Kidney (tissue), 14 donors: Measurements from ENCODE around the gene PLOD1. TPM values are rescaled to one million over a fixed set of nuclear protein-coding genes. Genes with fewer than 3 reads are reported as not detected.

Experiments used
- DNase-seq, 5 donors: peaks; one replicate each; pipeline ENCODE4 v3.0.0-alpha.2; 2013 to 2020
- FAIRE-seq: peaks from 2 replicates; lab custom pipeline; 2012; peaks lifted over from hg19 to GRCh38; lab: Jason Lieb, UNC
- H3K27ac ChIP-seq, 2 donors: one replicate each; pipeline ENCODE4 v1.7.0; 2013; ENCODE audit warnings: low read depth in 2 of 2, low read length in 2 of 2, inconsistent platforms in 1 of 2
- H3K27me3 ChIP-seq: one replicate; pipeline ENCODE4 v1.7.1; 2013; ENCODE audit warnings: low read length, inconsistent platforms; ENCODE audit not compliant: control insufficient read depth, insufficient read depth
- H3K36me3 ChIP-seq, 3 donors: one replicate each; pipeline versions ENCODE4 v1.7.0 to v1.7.1; 2013; ENCODE audit warnings: low read length in 3 of 3, control low read depth in 1 of 3, inconsistent platforms in 1 of 3; ENCODE audit not compliant: insufficient read depth in 3 of 3, control insufficient read depth in 2 of 3
- H3K4me1 ChIP-seq, 3 donors: one replicate each; pipeline versions ENCODE4 v1.7.0 to v1.7.1; 2013; ENCODE audit warnings: low read length in 3 of 3, inconsistent platforms in 1 of 3, low read depth in 1 of 3; ENCODE audit not compliant: control insufficient read depth in 2 of 3, insufficient read depth in 2 of 3
- H3K4me3 ChIP-seq, 3 donors: one replicate each; pipeline versions ENCODE4 v1.7.0 to v1.8.1; 2013; ENCODE audit warnings: low read length in 3 of 3, control low read depth in 1 of 3, inconsistent platforms in 1 of 3
- H3K9ac ChIP-seq, 3 donors: one replicate each; pipeline versions ENCODE4 v1.7.0 to v1.7.1; 2013; ENCODE audit warnings: low read length in 3 of 3, control low read depth in 1 of 3, inconsistent platforms in 1 of 3
- H3K9me3 ChIP-seq, 3 donors: one replicate each; pipeline versions ENCODE4 v1.7.0 to v1.7.1; 2013; ENCODE audit warnings: low read length in 3 of 3, control low read depth in 1 of 3, inconsistent platforms in 1 of 3; ENCODE audit not compliant: control insufficient read depth in 2 of 3, insufficient read depth in 1 of 3
- intact Hi-C: fragments of 100-400 bp; cut with DNase I; formaldehyde crosslinking; loops from one replicate; pipeline ENCODE4 v1.11.1; 2022
- polyA plus RNA-seq: library from polyadenylated mRNA; stranded (reverse); fragments of 350-450 nt; fragmentation: Illumina TruSeq; extraction: RNeasy Lipid Tissue Mini Kit (QIAGEN cat#74804); gene quantifications from one replicate; pipeline ENCODE4 v1.2.3, GENCODE V29; 2014; ENCODE audit warnings: low read depth, low replicate concordance; ENCODE audit not compliant: insufficient read depth
- total RNA-seq: library from RNA; stranded (reverse); fragmentation: NEBNext Ultra II Directional; extraction: Animal tissue kit (Norgen Biotek cat#: 25700); gene quantifications from one replicate; pipeline ENCODE4 v1.2.1, GENCODE V29; 2021
- TF ChIP-seq, protein P1 (sequence below): IDR thresholded peaks from 3 replicates; pipeline ENCODE4 v1.5.1; 2012; ENCODE audit warnings: mild to moderate bottlenecking, moderate library complexity, borderline replicate concordance; ENCODE audit not compliant: insufficient read depth; ENCODE audit errors: extremely low read depth
- donor health status: control.
- donor health status: control.
- donor health status: control.
- donor health status: control.
- donor health status: control.
- donor health status: DM: yes; HTN: yes; CAD: no.
- donor health status: Normal renal cell carcinoma (clear cell type).

Gene PLOD1
- total and polyA plus RNA-seq, 2 donors from 2014 or later = 58.8 to 103 TPM

DNA sequence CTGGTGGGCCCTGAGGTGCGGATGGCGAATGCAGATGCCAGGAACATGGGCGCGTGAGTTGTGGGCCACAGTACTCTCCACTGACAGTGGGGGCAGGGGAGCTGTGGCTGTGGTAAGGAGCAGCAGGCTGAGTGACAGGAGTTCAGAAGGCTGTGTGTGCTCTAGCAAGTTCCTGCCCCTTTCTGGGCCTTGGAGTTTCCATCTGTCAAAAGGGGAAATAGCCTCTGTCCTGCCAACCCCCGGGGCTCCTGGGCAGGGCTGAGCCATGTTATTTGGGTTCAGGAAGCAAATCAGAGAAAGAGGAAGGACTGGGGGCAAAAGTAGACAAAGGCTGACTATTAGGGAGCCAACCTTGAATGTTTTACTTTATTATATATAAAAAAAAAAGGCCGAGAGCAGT is 26.2 kb downstream of the PLOD1 start:
- intact Hi-C loops = no loop called here
- no peak overlapping the region for H3K4me3 ChIP-seq
- no peak overlapping the region for H3K9ac ChIP-seq
- TF ChIP-seq, protein P1, sequence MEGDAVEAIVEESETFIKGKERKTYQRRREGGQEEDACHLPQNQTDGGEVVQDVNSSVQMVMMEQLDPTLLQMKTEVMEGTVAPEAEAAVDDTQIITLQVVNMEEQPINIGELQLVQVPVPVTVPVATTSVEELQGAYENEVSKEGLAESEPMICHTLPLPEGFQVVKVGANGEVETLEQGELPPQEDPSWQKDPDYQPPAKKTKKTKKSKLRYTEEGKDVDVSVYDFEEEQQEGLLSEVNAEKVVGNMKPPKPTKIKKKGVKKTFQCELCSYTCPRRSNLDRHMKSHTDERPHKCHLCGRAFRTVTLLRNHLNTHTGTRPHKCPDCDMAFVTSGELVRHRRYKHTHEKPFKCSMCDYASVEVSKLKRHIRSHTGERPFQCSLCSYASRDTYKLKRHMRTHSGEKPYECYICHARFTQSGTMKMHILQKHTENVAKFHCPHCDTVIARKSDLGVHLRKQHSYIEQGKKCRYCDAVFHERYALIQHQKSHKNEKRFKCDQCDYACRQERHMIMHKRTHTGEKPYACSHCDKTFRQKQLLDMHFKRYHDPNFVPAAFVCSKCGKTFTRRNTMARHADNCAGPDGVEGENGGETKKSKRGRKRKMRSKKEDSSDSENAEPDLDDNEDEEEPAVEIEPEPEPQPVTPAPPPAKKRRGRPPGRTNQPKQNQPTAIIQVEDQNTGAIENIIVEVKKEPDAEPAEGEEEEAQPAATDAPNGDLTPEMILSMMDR = no peak
- no peak for DNase-seq
- peaks cover 0 to 3% (median 0%) of the 10 kb centered on the region in 3 donors for H3K4me1 ChIP-seq
- peak overlapping the region; percentile 11 to 22 for H3K27ac ChIP-seq
- no peaks in the 10 kb centered on the region for H3K9me3 ChIP-seq
- no peaks in the 10 kb centered on the region for H3K27me3 ChIP-seq
- peaks cover 0 to 20% (median 18%) of the 10 kb centered on the region in 3 donors for H3K36me3 ChIP-seq
- no peak for FAIRE-seq

GRCh38 chr1:11961230-11961629 is 26.7 kb downstream of the PLOD1 start:
- Histone ChIP-seq H3K4me3 (no peak overlapping the region), H3K36me3 (peaks cover 0 to 25% (median 22%) of the 10 kb centered on the region in 3 donors), H3K9ac (no peak overlapping the region), H3K27ac (no peak overlapping the region), H3K27me3 (no peaks in the 10 kb centered on the region), H3K4me1 (peaks cover 0 to 3% (median 0%) of the 10 kb centered on the region in 3 donors), H3K9me3 (no peaks in the 10 kb centered on the region)
- no peak for FAIRE-seq
- TF ChIP-seq, protein P1 = no peak
- DNase-seq = peak in 3 of 5 donors; percentile 41 to 85 (median 84)
- intact Hi-C loops = no loop called here

- Histone ChIP-seq H3K4me3 (no peak overlapping the region), H3K4me1 (peaks cover 0 to 3% (median 0%) of the 10 kb centered on the region in 3 donors), H3K9ac (no peak overlapping the region), H3K9me3 (no peaks in the 10 kb centered on the region), H3K27ac (no peak overlapping the region), H3K36me3 (peaks cover 0 to 21% (median 15%) of the 10 kb centered on the region in 3 donors), H3K27me3 (no peaks in the 10 kb centered on the region)
- no peak for FAIRE-seq
- DNase-seq = no peak
- TF ChIP-seq, protein P1 = no peak
- intact Hi-C loops = no loop called here
Observed at GRCh38 chr1:11963622-11964021, 29.1 kb downstream of the PLOD1 start.

DNA sequence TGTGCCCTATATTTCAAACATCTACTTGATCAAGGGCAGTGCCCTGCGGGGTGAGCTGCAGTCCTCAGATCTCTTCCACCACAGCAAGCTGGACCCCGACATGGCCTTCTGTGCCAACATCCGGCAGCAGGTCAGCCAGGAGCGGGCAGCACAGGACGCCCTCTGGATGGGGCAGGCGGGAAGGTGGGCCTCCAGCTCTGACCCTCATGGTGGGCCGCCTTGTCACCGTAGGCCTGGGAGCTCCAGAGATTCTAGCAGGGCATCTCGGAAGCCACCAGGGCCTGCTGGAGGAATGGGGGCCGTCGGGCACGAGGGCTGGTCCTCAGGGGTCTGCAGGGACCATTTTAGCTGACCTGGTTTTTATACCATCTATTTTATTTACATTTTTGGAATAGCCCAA is 30.1 kb downstream of the PLOD1 start:
- Histone ChIP-seq H3K4me3 (no peak overlapping the region), H3K27ac (no peak overlapping the region), H3K27me3 (no peaks in the 10 kb centered on the region), H3K9me3 (no peaks in the 10 kb centered on the region), H3K36me3 (peaks cover 0 to 19% (median 14%) of the 10 kb centered on the region in 3 donors), H3K4me1 (peaks cover 0 to 3% (median 0%) of the 10 kb centered on the region in 3 donors), H3K9ac (no peak overlapping the region)
- FAIRE-seq = no peak
- TF ChIP-seq, protein P1 = no peak
- no peak for DNase-seq
- intact Hi-C loops = no loop called here
